Measurements from ENCODE around the gene ELOVL2. TPM values are rescaled to one million over a fixed set of nuclear protein-coding genes. Genes with fewer than 3 reads are reported as not detected.

The ELOVL2 gene
- total RNA-seq, 2 experiments from 2014 or later: not detected

GRCh38 chr6:11062083-11062482 lies 18.0 kb upstream of the ELOVL2 start:
- DNase-seq (no peak), ATAC-seq (no peak)
- no peaks in the 10 kb centered on the region for H3K9me3 Mint-ChIP-seq
- TF ChIP-seq CTCF (IDR thresholded peaks at IDR 0.05): no peak
- no peak overlapping the region for H3K27ac Mint-ChIP-seq
- no peaks in the 10 kb centered on the region for H3K36me3 Mint-ChIP-seq (ENCODE audit: low read depth)
- ChIA-PET CTCF (interaction anchor here (1.5 kb wide), 1 partner anchor 9 kb away, joined by 3 read pairs; no protein-coding TSS in a partner anchor), POLR2A (no interaction called here)
- H3K27me3 Mint-ChIP-seq: peaks cover 6% of the 10 kb centered on the region
- H3K4me1 Mint-ChIP-seq (ENCODE audit: low read depth): no peaks in the 10 kb centered on the region
- no peak overlapping the region for H3K4me3 Mint-ChIP-seq
- intact Hi-C loops (cut with micrococcal nuclease): loop anchor here (10.0 kb wide), 1 partner anchor 587 kb away; no protein-coding TSS in a partner anchor

GRCh38 chr6:11058406-11058805 lies 14.3 kb upstream of the ELOVL2 start:
- ChIA-PET POLR2A (no interaction called here), CTCF (no interaction called here)
- no peaks in the 10 kb centered on the region for H3K4me1 Mint-ChIP-seq (ENCODE audit: low read depth)
- H3K4me3 Mint-ChIP-seq: no peak overlapping the region
- no peaks in the 10 kb centered on the region for H3K9me3 Mint-ChIP-seq
- peaks cover 6% of the 10 kb centered on the region for H3K27me3 Mint-ChIP-seq
- DNase-seq (no peak), ATAC-seq (no peak)
- no peaks in the 10 kb centered on the region for H3K36me3 Mint-ChIP-seq (ENCODE audit: low read depth)
- intact Hi-C loops (cut with micrococcal nuclease): no loop called here
- no peak for TF ChIP-seq CTCF (IDR thresholded peaks at IDR 0.05)
- no peak overlapping the region for H3K27ac Mint-ChIP-seq

- Mint-ChIP-seq H3K36me3 (ENCODE audit: low read depth) (no peaks in the 10 kb centered on the region), H3K4me3 (no peak overlapping the region), H3K4me1 (ENCODE audit: low read depth) (no peaks in the 10 kb centered on the region), H3K9me3 (no peaks in the 10 kb centered on the region), H3K27ac (no peak overlapping the region), H3K27me3 (peaks cover 4% of the 10 kb centered on the region)
- intact Hi-C loops (cut with micrococcal nuclease): no loop called here
- ATAC-seq: no peak
- CTCF ChIA-PET: interaction anchor here (1.1 to 1.8 kb wide), 4 partner anchors 12 to 102 kb away, joined by 3 to 7 read pairs (median 4); partner anchors contain the start of gene SMIM13
- TF ChIP-seq CTCF (IDR thresholded peaks at IDR 0.05): no peak
- DNase-seq: no peak
- POLR2A ChIA-PET: no interaction called here
These were observed 12.8 kb upstream of the ELOVL2 start for GRCh38 chr6:11056871-11057270.

DNA sequence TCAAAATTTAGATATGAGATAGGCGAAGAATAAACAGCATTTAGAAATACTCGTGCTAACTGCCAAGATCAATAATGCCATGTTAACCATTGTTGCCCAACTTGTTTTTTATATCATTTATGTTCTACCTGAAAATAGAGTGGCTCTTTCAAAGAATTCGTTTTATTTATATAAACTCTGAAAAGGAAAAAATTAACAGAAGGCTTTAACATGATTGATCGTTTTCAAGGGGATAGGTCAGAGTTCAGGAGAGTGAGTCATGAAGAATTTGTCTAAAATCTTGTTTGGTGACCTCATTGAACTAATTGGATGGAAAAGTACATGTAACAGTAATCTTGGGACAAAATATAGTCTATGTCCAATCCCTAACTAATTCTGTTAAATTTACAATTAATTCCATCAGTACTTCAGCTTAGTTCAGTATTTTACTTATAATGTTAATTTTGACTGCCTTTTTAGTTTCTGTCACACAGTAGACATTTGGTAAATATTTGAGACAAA lies 11.1 kb upstream of the ELOVL2 start:
- CTCF ChIA-PET: interaction anchor here (1.8 to 1.9 kb wide), 2 partner anchors 14 to 100 kb away, joined by 5 to 7 read pairs; no protein-coding TSS in a partner anchor
- ATAC-seq: no peak
- TF ChIP-seq CTCF (IDR thresholded peaks at IDR 0.05): no peak

DNA sequence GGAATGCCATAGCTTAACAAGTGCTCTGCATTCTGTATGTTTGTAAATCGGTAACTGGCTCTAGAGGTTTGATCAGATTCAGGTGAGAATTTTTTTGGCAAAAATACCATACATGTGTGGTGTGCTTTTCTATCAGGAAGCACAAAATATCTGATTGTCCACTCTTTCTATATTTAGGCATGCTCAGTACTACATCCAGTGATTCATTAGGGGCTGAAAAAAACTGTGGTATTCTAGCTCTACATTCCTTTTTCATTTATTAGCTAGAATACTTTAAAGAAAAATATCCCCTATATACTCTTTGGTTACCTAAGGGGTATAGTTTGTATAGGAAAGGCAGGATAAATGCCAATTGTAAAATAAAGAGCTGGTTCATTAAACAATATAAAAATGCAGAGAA lies 10.6 kb upstream of the ELOVL2 start:
- ATAC-seq: no peak
- DNase-seq: no peak
- no peaks in the 10 kb centered on the region for H3K9me3 Mint-ChIP-seq
- CTCF ChIA-PET: interaction anchor here (1.6 to 1.9 kb wide), 2 partner anchors 14 to 100 kb away, joined by 3 to 5 read pairs; no protein-coding TSS in a partner anchor
- H3K36me3 Mint-ChIP-seq (ENCODE audit: low read depth): no peaks in the 10 kb centered on the region
- H3K27me3 Mint-ChIP-seq: peaks cover 14% of the 10 kb centered on the region
- H3K4me3 Mint-ChIP-seq: no peak overlapping the region
- no peak overlapping the region for H3K27ac Mint-ChIP-seq
- no peak for TF ChIP-seq CTCF (IDR thresholded peaks at IDR 0.05)
- POLR2A ChIA-PET: no interaction called here
- intact Hi-C loops (cut with micrococcal nuclease): no loop called here
- H3K4me1 Mint-ChIP-seq (ENCODE audit: low read depth): no peaks in the 10 kb centered on the region

More for the DNA sequence above, 11.1 kb upstream of the ELOVL2 start:
- Mint-ChIP-seq H3K9me3 (no peaks in the 10 kb centered on the region), H3K27me3 (peaks cover 12% of the 10 kb centered on the region), H3K4me1 (ENCODE audit: low read depth) (no peaks in the 10 kb centered on the region), H3K36me3 (ENCODE audit: low read depth) (no peaks in the 10 kb centered on the region), H3K4me3 (no peak overlapping the region), H3K27ac (no peak overlapping the region)
- intact Hi-C loops (cut with micrococcal nuclease): no loop called here
- POLR2A ChIA-PET: no interaction called here
- no peak for DNase-seq
